HG03432 (cell line): ENCODE results near the gene ATF6.
"Not testable (repeated sequence)": the region's sequence is repeated elsewhere in the genome, so short reads cannot be mapped to it uniquely, and the experiment has no call there.

Experiments used
- ATAC-seq: cut with Tn5 transposase; IDR thresholded peaks from one replicate; pipeline ENCODE4 v1.9.1; 2021; ENCODE audit warnings: mild to moderate bottlenecking, moderate library complexity; ENCODE audit not compliant: unreplicated experiment

The ATF6 gene

DNA sequence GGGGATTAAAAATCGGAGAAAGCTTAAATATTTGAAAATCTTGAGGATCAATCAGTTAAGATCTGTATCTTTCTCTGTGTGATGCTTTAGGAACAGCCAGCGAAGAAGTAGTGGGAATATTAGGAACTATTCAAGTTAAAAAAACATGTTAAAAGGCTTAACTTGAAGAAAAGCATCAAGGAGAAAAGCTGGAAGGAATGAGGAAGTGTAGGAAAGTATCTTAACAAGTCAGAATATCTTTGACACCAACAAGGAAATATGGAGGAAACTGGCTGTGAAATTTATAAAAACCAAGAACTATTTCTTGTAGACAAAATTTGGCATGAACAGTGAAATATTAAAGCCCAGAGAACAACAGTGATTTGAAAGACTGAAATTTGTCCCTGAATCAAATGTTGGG lies 60.4 kb downstream of the ATF6 start:
- no peak for ATAC-seq

DNA sequence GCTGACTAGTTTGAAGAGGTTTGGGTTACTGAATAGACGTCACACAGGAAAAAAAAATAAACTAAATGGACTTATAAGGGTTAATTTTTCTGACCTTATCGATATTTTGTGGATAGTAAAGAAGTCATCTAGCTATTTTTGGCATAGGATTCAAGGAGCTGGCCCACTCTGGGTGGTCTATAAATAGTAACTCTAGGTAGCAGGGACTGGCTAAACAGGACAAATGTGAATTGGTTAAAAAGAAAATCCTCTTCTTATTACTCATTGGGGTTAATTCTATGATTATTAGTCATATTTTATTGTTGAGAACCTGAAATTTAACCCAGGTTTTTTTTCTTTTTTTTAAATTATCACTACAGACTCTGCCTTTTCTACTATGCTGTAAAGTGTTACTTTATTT lies 61.7 kb downstream of the ATF6 start:
- ATAC-seq: no peak

DNA sequence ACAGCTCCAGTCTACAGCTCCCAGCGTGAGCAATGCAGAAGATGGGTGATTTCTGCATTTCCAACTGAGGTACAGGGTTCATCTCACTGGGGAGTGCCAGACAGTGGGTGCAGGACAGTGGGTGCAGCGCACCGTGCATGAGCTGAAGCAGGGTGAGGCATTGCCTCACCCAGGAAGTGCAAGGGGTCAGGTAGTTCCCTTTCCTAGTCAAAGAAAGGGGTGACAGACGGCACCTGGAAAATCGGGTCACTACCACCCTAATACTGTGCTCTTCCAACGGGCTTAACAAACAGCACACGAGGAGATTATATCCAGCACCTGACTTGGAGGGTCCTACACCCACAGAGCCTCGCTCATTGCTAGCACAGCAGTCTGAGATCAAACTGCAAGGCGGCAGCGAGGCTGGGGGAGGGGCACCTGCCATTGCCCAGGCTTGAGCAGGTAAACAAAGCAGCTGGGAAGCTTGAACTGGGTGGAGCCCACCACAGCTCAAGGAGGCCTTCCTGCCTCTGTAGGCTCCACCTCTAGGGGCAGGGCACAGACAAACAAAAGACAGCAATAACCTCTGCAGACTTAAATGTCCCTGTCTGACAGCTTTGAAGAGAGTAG lies 66.3 kb downstream of the ATF6 start:
- not testable (repeated sequence) for ATAC-seq

DNA sequence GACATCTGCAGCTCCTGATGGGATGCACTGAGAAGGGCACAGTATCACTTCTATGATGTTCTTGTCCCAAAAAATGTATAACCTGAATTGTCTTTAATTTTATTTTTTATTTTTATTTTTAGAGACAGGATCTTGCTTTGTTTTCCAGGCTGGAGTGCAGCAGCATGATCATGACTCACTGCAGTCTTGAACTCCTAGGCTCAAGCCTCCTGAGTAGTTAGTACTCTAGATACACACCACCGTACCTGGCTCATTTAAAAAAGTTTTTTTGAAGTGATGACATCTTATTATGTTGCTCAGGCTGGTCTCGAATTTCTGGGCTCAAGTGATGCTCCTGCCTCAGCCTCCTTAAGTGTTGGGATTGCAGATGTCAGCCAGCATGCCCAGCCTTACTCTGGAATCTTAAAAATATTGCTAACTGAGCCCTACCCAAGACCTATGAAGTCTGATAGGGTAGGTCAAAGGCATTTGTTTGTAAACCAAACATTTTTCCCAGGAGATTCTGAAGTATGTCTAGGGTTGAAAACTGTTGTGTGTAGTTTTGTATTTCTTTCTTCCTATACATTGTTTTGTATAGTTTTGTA lies 68.9 kb downstream of the ATF6 start:
- ATAC-seq: no peak

DNA sequence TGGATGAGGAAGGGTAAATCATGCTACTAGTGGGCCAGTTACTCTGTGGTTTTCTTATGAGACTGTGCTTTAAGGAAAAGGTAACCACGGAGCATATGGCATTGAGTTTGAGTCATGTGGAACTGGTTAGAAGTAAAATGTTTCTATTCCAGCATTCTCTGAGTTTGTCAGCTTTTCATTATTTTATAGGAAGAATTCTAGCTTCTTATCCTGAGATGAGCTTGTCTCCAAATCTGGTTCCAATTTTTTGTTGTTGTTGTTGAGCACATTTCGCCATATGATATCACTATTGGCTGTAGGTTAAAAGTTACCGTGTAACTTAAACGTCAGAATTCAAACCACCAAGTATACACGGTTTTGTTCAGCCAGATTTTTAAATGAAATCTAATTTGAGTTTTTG lies 69.9 kb downstream of the ATF6 start:
- no peak for ATAC-seq

DNA sequence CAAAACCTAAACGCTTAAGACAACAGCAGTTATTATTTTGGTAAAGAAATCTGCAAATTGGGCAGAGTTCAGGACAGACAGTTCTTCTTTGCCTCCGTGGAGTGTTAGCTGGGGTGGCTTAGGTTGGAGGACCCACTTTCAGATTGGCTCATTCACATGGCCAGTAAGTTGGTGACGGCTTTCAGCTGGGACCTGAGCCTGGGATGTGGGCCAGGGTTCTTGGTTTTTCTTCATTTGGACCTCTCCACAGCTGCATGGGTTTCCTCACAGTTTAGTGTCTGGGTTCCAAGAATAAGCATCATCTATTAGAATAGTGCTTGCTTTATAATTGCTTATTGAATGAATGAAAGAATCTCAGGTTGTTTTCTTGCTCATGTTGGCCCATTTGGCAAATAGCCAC lies 72.2 kb downstream of the ATF6 start:
- no peak for ATAC-seq

DNA sequence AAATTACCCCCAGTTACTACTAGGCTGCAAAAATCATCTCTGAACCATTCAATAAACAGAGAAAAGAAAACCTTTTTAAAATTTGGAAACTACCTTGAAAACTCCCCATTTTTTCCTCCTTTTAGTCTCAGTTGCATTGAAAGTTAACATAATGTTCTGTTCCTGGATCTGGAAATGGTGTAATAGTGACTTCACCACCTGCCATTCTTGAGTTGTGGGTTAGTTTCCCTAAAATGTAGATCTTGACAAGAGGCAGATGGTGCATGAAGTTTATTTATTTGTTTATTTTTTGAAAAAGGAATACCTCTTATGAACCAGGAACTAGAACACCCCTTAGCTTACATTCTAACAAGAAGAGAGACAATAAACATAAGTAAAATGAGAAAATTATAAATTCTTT lies 72.8 kb downstream of the ATF6 start:
- no peak for ATAC-seq

DNA sequence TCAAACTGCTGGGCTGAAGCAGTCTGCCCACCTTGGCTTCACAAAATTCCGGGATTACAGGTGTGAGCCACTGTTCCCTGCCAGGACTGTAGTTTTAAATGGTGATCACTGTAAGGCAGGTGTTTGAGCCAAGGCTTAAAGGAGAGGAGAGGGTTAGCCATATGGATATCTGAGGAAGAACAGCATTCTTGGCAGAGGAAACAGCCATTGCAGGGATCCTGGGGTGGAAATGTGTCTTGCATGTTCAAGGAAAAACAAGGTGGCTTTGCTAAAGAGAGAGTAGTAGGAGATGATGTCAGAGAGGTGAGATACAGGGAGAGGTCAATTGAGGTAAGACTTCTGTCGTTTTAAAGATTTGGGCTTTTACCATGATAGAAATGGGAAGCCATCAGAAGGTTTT lies 73.5 kb downstream of the ATF6 start:
- no peak for ATAC-seq

DNA sequence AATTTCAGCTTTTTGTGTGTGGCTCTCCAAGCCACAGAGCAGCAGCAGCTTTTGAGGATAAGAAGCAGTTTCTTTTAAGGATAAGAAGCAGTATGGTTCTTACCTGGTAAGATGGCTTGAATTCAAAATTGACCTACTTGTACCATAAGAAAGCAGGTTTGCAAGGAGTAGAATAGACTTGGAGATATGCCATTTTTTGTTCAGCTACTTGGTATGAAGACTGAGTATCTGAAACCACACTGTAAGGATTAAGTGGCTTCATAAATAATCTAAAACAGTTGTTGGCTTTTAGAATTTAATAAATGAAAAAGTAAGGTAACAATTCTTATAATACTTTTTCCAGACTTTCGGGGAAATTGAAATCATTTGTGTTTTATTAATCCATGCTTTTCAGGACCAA lies 74.2 kb downstream of the ATF6 start:
- ATAC-seq: no peak

DNA sequence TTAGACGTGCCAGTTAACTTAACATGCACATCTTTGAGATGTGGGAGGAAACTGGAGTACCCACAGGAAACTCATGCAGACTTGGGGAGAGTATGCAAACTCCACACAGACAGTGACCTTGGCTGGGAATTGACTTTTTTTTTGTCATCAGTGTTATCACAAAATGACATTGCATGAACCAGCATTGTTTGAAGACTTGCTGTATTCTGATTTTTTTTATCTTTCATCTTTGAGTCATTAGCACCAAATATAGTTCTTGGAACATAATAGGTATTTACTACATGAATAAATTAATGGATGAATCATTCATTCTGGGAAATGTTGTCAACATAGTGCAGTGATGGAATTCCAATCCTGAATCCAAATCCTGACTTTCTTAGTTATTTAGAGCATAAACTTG lies 77.0 kb downstream of the ATF6 start:
- ATAC-seq: no peak

DNA sequence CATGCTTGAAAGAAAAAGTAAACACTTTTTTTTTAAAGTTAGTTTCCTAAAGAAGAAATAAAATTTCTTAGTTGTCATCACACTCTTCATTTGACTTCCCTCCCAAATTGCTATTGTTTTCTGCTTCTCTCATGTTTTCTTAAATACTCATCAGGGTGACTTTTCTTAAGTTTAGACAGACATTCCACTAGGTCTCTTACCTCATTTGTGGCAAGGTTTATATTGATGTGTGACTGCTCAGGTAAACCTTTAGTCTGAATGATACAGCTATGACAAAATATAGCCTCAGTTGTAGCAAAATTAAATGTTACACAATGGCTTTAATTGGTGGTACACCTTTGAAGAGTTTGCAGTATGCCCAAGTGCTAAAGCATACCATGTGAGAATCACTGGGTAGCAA lies 78.6 kb downstream of the ATF6 start:
- ATAC-seq: no peak

DNA sequence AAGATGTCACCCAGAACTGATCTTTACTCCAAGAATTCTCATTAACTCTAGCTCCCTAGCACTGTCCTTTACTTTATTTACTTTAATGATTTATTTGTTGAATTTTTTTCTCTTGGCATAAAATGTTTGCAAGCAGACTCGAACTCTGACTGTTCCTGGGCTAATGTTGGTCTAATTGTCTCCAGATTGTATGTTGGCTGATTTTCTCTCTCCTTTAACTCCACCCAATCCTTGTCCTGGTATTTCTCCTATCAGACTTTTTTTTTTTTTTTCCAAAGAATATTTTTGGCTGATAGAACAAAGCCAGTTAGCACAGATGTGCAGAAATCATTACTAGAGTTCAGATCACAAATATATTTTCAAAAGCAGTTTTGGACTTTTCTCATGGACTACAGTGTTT lies 82.6 kb downstream of the ATF6 start:
- no peak for ATAC-seq

DNA sequence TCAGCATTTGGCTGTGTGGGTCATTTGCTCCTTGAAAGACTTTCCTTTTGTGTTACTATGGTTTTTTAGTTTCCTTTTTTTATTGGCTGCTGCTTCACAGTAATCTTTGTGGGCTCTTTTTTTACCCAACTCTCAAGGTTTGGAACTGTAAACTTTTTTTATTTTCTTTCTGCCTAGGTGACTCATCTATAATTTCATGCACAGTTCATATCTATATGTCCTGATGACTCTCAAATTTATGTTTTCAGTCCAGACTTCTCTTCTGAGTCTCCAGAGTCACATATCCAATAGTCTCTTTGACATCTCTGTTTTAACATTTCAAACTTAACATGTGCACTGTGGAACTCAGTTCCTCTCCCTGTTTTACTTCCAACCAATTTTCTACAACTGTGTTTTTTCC lies 83.4 kb downstream of the ATF6 start:
- ATAC-seq: no peak

DNA sequence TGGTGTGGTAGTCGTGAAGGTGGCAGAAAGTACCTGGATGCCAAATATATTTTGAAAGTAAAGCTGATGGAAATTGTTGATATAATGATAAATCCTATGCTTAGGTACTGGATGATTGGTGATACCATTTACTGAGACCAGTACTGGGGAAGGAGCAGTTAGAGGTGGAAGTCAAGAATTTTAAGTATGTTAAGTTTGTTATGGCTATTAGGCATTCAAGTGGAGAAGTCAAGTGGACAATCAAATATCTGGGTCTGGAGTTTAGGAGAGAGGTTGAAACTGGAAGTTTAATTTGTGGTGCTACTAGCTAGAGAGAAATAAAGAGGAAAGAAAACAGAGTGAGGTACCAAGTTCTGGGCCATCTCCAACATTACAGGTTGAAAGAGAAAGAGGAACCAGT lies 89.1 kb downstream of the ATF6 start:
- ATAC-seq: no peak

DNA sequence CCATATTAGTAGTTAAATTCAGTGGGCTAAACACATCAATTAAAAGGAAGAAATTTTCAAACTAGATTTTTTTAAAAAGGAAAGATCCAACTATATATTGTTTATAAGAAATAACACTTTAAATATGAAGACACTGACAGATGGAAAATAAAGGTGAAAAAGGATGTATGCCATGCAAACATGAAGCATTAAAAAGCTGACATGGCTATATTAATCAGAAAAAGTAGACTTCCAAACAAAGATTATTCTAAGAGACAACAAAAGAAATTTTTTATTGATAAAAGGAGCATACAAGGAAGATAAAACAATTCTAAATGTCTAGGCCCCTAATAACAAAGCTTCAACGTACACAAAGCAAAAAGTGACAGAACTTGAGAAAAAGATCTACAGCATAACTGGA lies 92.2 kb downstream of the ATF6 start:
- ATAC-seq: no peak

DNA sequence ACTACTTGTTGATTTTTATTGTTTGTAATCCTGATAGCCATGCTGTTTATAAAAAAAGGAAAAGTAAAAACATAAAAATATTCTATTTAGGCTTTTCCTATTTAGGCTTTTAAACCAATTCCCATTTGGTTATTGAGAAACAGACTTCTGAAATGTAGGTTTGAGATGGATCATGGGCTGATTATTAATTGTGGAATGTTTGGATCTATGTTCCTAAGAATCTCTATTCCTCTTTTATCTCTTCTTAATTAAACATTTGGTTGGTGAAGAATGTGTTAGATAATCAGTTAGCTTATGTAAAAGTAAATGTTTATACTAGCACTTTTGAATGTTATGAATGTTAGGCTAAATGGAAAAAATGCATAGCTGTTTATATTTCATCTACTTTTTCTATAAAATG lies 97.4 kb downstream of the ATF6 start:
- ATAC-seq: no peak

DNA sequence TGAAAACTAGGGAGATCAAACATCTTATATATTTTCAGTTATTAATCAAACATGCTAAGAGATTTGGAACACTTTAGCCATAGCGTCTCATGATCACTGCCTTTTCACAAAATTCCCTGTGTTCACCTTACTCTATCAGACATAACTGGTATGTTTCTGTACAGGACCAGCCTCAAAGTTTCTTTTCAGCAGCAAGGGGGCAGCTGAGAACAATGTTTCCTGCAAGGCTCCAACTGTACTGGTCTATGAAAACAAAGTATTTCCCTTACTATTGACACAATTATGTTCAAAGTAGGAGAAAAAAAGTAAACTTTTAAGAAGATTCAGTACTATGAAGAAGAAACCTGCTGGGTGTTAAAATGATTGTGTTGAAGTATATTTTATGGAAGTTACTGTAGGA lies 98.5 kb downstream of the ATF6 start:
- no peak for ATAC-seq

DNA sequence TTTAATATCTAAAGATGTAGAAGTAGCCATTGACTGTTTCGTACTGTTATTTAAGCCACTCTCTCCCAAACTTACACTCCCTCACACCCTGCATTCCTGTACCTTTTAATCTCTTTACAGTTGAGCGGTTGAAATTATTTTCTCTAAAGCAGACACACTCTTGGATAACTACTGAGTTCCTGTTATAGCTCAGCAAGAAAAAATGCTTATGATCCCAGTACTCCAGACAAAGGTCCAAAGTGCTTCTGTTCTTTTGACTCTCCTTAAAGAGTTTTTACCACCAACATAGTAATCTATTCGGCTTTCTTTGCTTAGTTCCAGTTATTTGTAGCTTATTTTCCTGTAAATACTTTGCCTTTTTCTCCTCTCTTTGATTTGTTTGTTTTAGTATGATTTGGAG lies 100.1 kb downstream of the ATF6 start:
- ATAC-seq: no peak

DNA sequence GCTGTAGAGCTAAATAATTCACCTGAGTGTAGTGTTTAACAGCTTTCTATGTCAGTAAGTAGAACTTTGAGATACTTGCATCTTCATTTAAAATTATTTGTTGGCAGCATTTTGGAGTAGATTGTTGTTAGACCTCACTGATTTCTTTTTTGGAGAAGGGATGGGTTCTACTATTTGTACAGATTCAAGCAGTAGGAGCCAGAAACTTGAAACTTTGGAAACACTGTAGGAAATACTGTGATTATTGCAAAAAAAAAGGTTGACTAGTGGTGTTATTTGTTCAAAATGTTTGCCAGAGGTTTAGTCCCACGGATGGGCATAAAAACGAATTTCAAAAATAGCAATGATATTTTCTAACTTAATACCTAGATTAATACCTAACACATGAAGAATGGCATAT lies 102.7 kb downstream of the ATF6 start:
- ATAC-seq: no peak

DNA sequence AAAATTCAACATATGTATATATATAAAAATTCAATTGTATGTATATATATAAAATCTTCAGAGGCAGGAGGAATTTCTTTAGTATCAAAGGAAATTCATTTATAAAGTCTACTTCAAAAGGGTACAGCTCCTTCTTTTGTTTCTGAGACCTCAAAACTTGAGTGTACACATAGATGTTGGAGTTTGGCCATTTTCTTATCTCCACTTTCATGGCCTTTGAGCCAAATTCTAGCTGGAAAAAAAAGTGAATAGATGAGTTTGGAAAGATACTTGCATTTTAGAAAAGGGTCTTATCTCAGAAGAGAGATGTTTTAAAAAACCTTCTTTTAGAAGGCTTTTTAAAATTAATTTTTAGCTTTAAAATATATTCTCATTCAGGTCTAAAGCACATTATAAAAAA lies 103.2 kb downstream of the ATF6 start:
- no peak for ATAC-seq

DNA sequence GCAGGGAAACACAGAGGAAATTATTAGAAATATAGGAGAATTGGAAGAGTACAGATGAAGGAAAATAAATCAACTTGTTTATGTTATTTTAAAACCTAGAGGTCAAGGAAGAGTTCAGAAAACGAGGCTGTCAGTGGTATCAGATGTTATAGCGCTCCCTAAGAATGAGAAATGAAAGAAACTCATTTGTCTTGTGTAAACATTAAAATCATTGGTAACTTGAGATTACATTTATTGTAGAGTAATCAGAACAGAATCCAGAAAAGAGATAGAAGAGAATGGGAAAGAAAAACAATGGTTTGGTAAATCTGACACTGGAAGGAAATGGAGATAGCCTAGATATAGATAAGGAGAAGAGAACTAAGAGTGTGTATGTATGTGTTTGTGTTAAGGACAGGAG lies 106.4 kb downstream of the ATF6 start:
- ATAC-seq: no peak

DNA sequence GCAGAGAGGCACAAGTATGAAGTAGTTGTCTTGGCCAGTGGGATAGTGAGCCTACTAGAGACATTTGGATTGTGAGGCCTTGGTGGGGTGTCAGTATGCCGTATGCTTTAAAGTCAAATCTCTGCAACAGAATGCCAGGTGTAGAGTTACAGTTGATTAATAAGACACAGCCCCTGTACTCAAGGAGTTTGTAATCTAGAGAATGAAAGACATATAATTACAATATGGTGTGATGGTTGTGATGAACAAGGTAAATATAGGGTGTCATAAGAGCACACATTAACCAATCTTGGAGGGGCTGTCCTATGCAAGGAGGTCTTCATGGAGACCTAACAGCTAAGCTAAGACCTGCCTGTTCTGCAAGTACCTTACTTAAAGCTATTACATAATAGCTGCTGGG lies 113.1 kb downstream of the ATF6 start:
- ATAC-seq: no peak

DNA sequence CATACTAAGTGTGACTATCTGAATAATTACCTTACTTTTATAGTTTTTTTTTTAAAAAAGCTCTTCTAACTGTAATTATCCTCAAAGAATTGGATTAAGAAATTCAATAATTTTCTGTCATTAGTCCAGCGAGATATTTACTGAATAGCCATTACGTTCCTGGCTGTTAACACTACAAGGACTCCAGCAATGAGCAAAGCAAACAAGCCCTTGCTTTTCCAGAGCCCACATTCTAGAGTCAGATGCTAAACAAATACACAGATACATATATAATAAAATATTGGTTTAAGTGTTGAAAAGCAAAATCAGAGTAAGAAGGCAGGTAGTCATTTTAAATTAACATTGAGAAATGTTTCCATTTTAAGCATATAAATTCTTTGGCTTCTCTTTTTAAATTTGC lies 118.4 kb downstream of the ATF6 start:
- no peak for ATAC-seq
